Thyroid gland (tissue), 4 donors: ENCODE data around the gene FGR. TPM values are rescaled to one million over a fixed set of nuclear protein-coding genes. Genes with fewer than 3 reads are reported as not detected.

Experiments used
- DNase-seq, 2 donors: peaks; one replicate each; pipeline ENCODE4 v3.0.0-alpha.2; 2019
- H3K27ac ChIP-seq, 3 donors: fragments of 200-600 bp; sonication (generic); 1 replicate in 2 of 3; 2 replicates in 1 of 3; pipeline ENCODE4 v1.5.1; 2016 to 2019; ENCODE audit warnings: mild to moderate bottlenecking in 1 of 3, moderate library complexity in 1 of 3
- H3K27me3 ChIP-seq: fragments of 200-600 bp; sonication (generic); one replicate; pipeline ENCODE4 v1.5.1; 2019
- H3K36me3 ChIP-seq, 2 donors: fragments of 200-600 bp; sonication (generic); one replicate each; pipeline ENCODE4 v1.5.1; 2016 to 2019
- H3K4me1 ChIP-seq, 2 donors: fragments of 200-600 bp; sonication (generic); one replicate each; pipeline ENCODE4 v1.5.1; 2017 to 2019
- H3K4me3 ChIP-seq, 3 donors: fragments of 200-600 bp; sonication (generic); replicated peaks in 1 of 3; 1 replicate in 2 of 3; 2 replicates in 1 of 3; pipeline ENCODE4 v1.5.1; 2016; ENCODE audit warnings: mild to moderate bottlenecking in 1 of 3
- H3K9me3 ChIP-seq: fragments of 200-600 bp; sonication (generic); one replicate; pipeline ENCODE4 v1.5.1; 2017
- CTCF ChIP-seq, 6 experiments: fragments of 200-600 bp in 3 of 6; fragments of 450-650 bp in 3 of 6; sonication (generic) in 3 of 6; IDR thresholded peaks; one replicate each; pipeline ENCODE4 v1.5.1; 2016 to 2019; ENCODE audit warnings: antibody characterized with exemption in 6 of 6, mild to moderate bottlenecking in 2 of 6, inconsistent platforms in 1 of 6, moderate library complexity in 1 of 6
- POLR2A ChIP-seq, 2 donors: fragments of 450-650 bp; IDR thresholded peaks; one replicate each; pipeline ENCODE4 v1.6.1; 2017; ENCODE audit warnings: antibody characterized with exemption in 2 of 2, mild to moderate bottlenecking in 2 of 2, moderate library complexity in 1 of 2
- WGBS, 2 donors: methylation state at CpG; one replicate each; pipeline ENCODE4 v1.1.5; 2017; 5-methylcytosine and 5-hydroxymethylcytosine counted together
- intact Hi-C: fragments of 100-400 bp; cut with DNase I; formaldehyde crosslinking; loops from one replicate; pipeline ENCODE4 v1.15.1; 2023
- total RNA-seq, 4 donors: library from RNA; depleted of rRNA; stranded (reverse); fragments of >200 nt; gene quantifications; one replicate each; pipeline ENCODE4 v1.2.3, GENCODE V29; 2016

The FGR gene
- total RNA-seq, 4 donors from 2014 or later: 4.6 to 7.1 (median 6.4) TPM

DNA sequence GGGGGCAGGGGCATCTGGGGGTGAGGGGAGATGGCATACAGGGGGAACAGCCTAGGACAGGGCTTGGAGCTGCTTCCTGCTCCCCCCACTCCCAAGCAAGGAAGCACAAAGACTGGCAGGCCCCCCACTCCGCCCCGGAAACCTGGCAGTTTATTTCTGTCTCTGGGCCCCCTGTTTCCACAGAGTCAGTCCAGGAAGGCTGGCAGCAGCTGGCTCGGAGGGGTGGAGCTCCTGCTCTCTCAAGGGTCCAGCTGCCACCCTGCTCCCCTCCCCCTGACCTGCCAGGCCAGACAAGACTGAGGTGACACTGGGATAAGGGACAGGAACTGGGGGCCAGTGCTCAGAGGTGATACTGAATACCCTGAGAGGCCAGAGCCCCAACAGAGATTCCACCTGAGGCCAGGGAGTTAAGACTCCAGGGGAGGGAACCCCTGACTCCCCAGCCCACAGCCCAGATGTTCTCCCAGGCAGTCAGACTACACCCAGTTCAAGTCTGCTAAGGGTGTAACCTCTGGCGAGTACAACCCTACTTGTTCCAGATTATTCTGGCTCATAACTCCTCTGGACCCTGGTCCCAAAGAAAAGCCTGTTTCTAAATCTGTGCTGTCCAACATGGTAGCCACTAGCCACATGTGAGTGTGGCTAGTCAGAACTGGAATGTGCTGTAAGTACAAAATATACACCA, 57.3 kb downstream of the FGR start:
- TF ChIP-seq CTCF (IDR thresholded peaks at IDR 0.05) (no peak), POLR2A (IDR thresholded peaks at IDR 0.05) (no peak)
- intact Hi-C loops: no loop called here

GRCh38 chr1:27576806-27577227, 58.2 kb downstream of the FGR start:
- intact Hi-C loops: no loop called here
- TF ChIP-seq CTCF (IDR thresholded peaks at IDR 0.05): no peak
- TF ChIP-seq POLR2A (IDR thresholded peaks at IDR 0.05): no peak
- DNase-seq: peak in 1 of 2 donors; percentile 11

More for the DNA sequence above, 57.3 kb downstream of the FGR start:
- H3K4me3 ChIP-seq: no peak overlapping the region
- 48 to 59% methylated on average over 3 to 4 of the region's 4 CpGs for WGBS, 2 donors
- H3K36me3 ChIP-seq: no peaks in the 10 kb centered on the region
- H3K27me3 ChIP-seq: no peaks in the 10 kb centered on the region
- peaks cover 69 to 86% of the 10 kb centered on the region in 2 donors for H3K4me1 ChIP-seq
- H3K9me3 ChIP-seq: no peaks in the 10 kb centered on the region
- DNase-seq: peak; percentile 62 to 64
- peak overlapping the region; percentile 87 to 98 (median 89) for H3K27ac ChIP-seq

GRCh38 chr1:27575840-27576331, 59.1 kb downstream of the FGR start:
- H3K36me3 ChIP-seq: no peaks in the 10 kb centered on the region
- intact Hi-C loops: no loop called here
- TF ChIP-seq CTCF (IDR thresholded peaks at IDR 0.05): peak in 2 of 6 experiments; percentile 24
- TF ChIP-seq POLR2A (IDR thresholded peaks at IDR 0.05): peak in 1 of 2 donors; percentile 39
- no peaks in the 10 kb centered on the region for H3K9me3 ChIP-seq
- peak; percentile 94 to 95 for DNase-seq
- WGBS, 2 donors: 21 to 27% methylated on average over 5 to 7 of the region's 44 CpGs
- peak overlapping the region in 1 of 3 donors; percentile 34 for H3K4me3 ChIP-seq
- peaks cover 81 to 91% of the 10 kb centered on the region in 2 donors for H3K4me1 ChIP-seq
- peak overlapping the region; percentile 87 to 98 (median 89) for H3K27ac ChIP-seq
- H3K27me3 ChIP-seq: no peaks in the 10 kb centered on the region

More at GRCh38 chr1:27576806-27577227, 58.2 kb downstream of the FGR start:
- no peaks in the 10 kb centered on the region for H3K9me3 ChIP-seq
- no peaks in the 10 kb centered on the region for H3K36me3 ChIP-seq
- H3K27me3 ChIP-seq: no peaks in the 10 kb centered on the region
- peak overlapping the region; percentile 87 to 98 (median 89) for H3K27ac ChIP-seq
- peaks cover 74 to 91% of the 10 kb centered on the region in 2 donors for H3K4me1 ChIP-seq
- 62 to 72% methylated on average over 6 to 7 of the region's 7 CpGs for WGBS, 2 donors
- no peak overlapping the region for H3K4me3 ChIP-seq

DNA sequence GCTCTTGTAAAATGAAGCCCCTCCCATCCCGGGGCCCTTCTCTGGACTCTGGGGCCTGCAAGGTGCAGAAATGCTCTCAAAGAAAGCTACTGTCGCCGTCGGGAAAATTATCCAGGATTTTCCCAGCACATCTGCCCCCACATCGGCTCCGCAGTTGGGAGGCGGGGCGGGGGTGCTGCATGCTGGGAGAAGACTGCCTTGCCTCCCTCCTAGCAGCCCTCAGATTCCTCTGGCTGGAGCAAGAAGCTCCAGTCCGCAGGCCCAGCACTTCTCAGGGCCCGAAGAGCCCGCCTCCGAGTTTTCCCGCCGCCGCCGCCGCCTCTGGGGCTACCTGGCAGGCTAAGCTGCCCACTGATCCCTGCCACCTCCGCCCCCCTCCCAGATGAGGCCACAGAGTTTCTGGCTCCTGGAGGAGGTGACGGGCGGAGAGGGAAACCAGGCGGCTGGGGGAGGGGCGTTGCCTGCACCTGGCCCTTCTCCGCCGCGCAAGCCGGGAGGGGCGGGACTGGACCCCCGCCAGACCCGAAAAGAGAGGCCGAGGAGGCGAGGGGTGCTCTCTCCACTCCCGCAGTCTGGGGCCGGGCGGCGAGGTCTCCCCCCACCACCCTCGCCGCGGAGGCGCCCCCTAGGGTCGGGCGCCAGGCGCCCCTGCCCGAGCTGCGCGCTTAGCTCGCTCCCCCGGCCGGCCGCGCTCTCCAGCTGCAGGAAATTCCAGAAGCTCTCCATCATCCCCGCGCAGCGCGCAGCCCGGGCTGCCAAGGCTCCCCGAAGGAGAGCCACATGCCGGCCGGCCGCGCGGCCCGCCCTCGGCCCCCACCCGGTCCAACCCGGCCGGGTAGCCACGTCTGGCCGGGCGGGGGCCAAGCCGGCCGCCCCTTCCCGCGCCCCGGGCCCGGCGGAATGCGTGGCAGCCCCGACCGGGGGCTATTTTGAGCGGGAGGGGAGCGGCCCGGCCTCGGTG, 59.8 kb downstream of the FGR start:
- TF ChIP-seq POLR2A (IDR thresholded peaks at IDR 0.05) (peak in 1 of 2 donors; percentile 38), CTCF (IDR thresholded peaks at IDR 0.05) (peak in 2 of 6 experiments; percentile 23 to 29)
- no peaks in the 10 kb centered on the region for H3K27me3 ChIP-seq
- H3K9me3 ChIP-seq: no peaks in the 10 kb centered on the region
- H3K27ac ChIP-seq: peak overlapping the region; percentile 87 to 98 (median 89)
- intact Hi-C loops: no loop called here
- 1 to 9% methylated on average over 12 to 38 of the region's 83 CpGs for WGBS, 2 donors
- H3K36me3 ChIP-seq: no peaks in the 10 kb centered on the region
- H3K4me3 ChIP-seq: peak overlapping the region in 1 of 3 donors; percentile 34
- DNase-seq: peak; percentile 91 to 93
- H3K4me1 ChIP-seq: peaks cover 82 to 92% of the 10 kb centered on the region in 2 donors
